T47D (cell line): ENCODE measurements around the gene QRFP.
"Not testable (repeated sequence)": the region's sequence is repeated elsewhere in the genome, so short reads cannot be mapped to it uniquely, and the experiment has no call there.

Experiments
- DNase-seq, 2 experiments: peaks; one replicate each; pipeline versions ENCODE4 v3.0.0 to v3.0.0-alpha.2; 2011 to 2012; ENCODE audit warnings: low read depth in 1 of 2, low spot score in 1 of 2
- JUND ChIP-seq: IDR thresholded peaks from 2 replicates; pipeline ENCODE4 v1.6.1; 2012; ENCODE audit warnings: low read depth
- in situ Hi-C: cut with HindIII; loops from 2 replicates; pipeline ENCODE4 v1.10.0; 2016; ENCODE audit warnings: low sequenced_read_pairs, low pct_unique_long_range_greater_than_20kb

Gene QRFP

GRCh38 chr9:130911254-130912049 is 14.8 kb upstream of the QRFP start:
- DNase-seq: no peak
- no peak for TF ChIP-seq JUND
- in situ Hi-C loops: no loop called here

GRCh38 chr9:130910670-130911069 is 14.1 kb upstream of the QRFP start:
- in situ Hi-C loops, DNase-seq: not testable (repeated sequence)

- DNase-seq, in situ Hi-C loops: not testable (repeated sequence)
Measured at GRCh38 chr9:130910041-130910440, 13.4 kb upstream of the QRFP start.

GRCh38 chr9:130908878-130909355 is 12.3 kb upstream of the QRFP start:
- in situ Hi-C loops: no loop called here
- no peak for TF ChIP-seq JUND
- no peak for DNase-seq

GRCh38 chr9:130908146-130908877 is 11.7 kb upstream of the QRFP start:
- no peak for TF ChIP-seq JUND
- in situ Hi-C loops: no loop called here
- DNase-seq: no peak

GRCh38 chr9:130906735-130907416 is 10.3 kb upstream of the QRFP start:
- DNase-seq: no peak
- in situ Hi-C loops: no loop called here
- TF ChIP-seq JUND: no peak

- in situ Hi-C loops: no loop called here
- TF ChIP-seq JUND: no peak
- no peak for DNase-seq
Measured at GRCh38 chr9:130905902-130906734, 9.5 kb upstream of the QRFP start.

GRCh38 chr9:130905125-130905901 is 8.7 kb upstream of the QRFP start:
- in situ Hi-C loops: no loop called here
- no peak for DNase-seq

GRCh38 chr9:130904070-130905044 is 7.7 kb upstream of the QRFP start:
- no peak for DNase-seq
- TF ChIP-seq JUND: no peak
- in situ Hi-C loops: no loop called here

More at GRCh38 chr9:130905125-130905901, 8.7 kb upstream of the QRFP start:
- TF ChIP-seq JUND: no peak

- in situ Hi-C loops: no loop called here
- no peak for DNase-seq
- no peak for TF ChIP-seq JUND
Measured at GRCh38 chr9:130903194-130904069, 6.8 kb upstream of the QRFP start.
